GM21360 (cell line): ENCODE measurements around the gene MVP.
A peak's percentile ranks its signal among the peaks of the same experiment; 100 is the strongest.
"Not testable (repeated sequence)": the region's sequence is repeated elsewhere in the genome, so short reads cannot be mapped to it uniquely, and the experiment has no call there.

ENCODE experiments used
- ATAC-seq: cut with Tn5 transposase; IDR thresholded peaks from one replicate; pipeline ENCODE4 v1.9.1; 2021; ENCODE audit warnings: mild to moderate bottlenecking, moderate library complexity; ENCODE audit not compliant: unreplicated experiment

The MVP gene

GRCh38 chr16:29814592-29814991 lies 5.7 kb upstream of the MVP start:
- ATAC-seq: no peak

- no peak for ATAC-seq
These were observed 5.1 kb upstream of the MVP start for GRCh38 chr16:29815032-29815721.

GRCh38 chr16:29815793-29816693 lies 4.2 kb upstream of the MVP start, which contains the start of gene PAGR1:
Gene PAGR1, plus strand, starts transcription at chr16:29816152. Its CDS starts 374 bp downstream, at chr16:29816526.
- ATAC-seq: peak; percentile 47

GRCh38 chr16:29816694-29817441 lies 3.4 kb upstream of the MVP start:
- peak; percentile 8 for ATAC-seq

- ATAC-seq: no peak
These were observed 2.2 kb upstream of the MVP start for GRCh38 chr16:29818082-29818481.

GRCh38 chr16:29819506-29819905 lies 756 bp upstream of the MVP start:
- ATAC-seq: no peak

GRCh38 chr16:29820730-29821642 lies 724 bp downstream of the MVP start:
- ATAC-seq: no peak

- ATAC-seq: no peak
These were observed 1.4 kb downstream of the MVP start for GRCh38 chr16:29821643-29822115.

- no peak for ATAC-seq
These were observed 4.4 kb downstream of the MVP start for GRCh38 chr16:29824589-29825144.

GRCh38 chr16:29825145-29826044 lies 5.1 kb downstream of the MVP start:
- no peak for ATAC-seq

- ATAC-seq: no peak
These were observed 6.1 kb downstream of the MVP start for GRCh38 chr16:29826342-29826695.

GRCh38 chr16:29830774-29831173 lies 10.5 kb downstream of the MVP start:
- ATAC-seq: no peak

GRCh38 chr16:29831490-29831889 lies 11.2 kb downstream of the MVP start:
- no peak for ATAC-seq

GRCh38 chr16:29833219-29833618 lies 13.0 kb downstream of the MVP start:
- not testable (repeated sequence) for ATAC-seq

GRCh38 chr16:29834079-29834478 lies 13.8 kb downstream of the MVP start:
- no peak for ATAC-seq

- no peak for ATAC-seq
These were observed 15.7 kb downstream of the MVP start for GRCh38 chr16:29835926-29836325.

- ATAC-seq: no peak
These were observed 16.4 kb downstream of the MVP start for GRCh38 chr16:29836623-29837022.

- ATAC-seq: no peak
These were observed 17.6 kb downstream of the MVP start for GRCh38 chr16:29837841-29838240.

- no peak for ATAC-seq
These were observed 19.6 kb downstream of the MVP start for GRCh38 chr16:29839822-29840221.
